K562 (cell line): ENCODE measurements around the gene LYSMD4. TPM values are rescaled to one million over a fixed set of nuclear protein-coding genes. Genes with fewer than 3 reads are reported as not detected.

Experiments
- ATAC-seq: fragments of 200-7000 bp; cut with Tn5 transposase; 3 replicates; pipeline ENCODE4 v1.9.1; 2020; ENCODE audit warnings: moderate library complexity
- BruUV-seq: library from RNA; stranded (reverse); fragments of 400-500 nt; replicated peaks from 2 replicates; lab custom pipeline; 2021; lab: Mats Ljungman, UMichigan
- CTCF ChIA-PET: fragments of 300-600 bp; formaldehyde crosslinking; extraction: SDS; loops from one replicate; lab custom pipeline; 2021; ENCODE audit warnings: low intra/inter-chr PET ratio; lab: Yijun Ruan, JAX
- POLR2A ChIA-PET: fragments of 300-600, 350-650 bp; sonication (Branson Sonifier 250); formaldehyde crosslinking; extraction: SDS; loops from one replicate; lab custom pipeline; 2021; ENCODE audit warnings: antibody characterized with exemption, inconsistent platforms; lab: Yijun Ruan, JAX
- DNase-seq, 4 experiments: peaks; one replicate each; pipeline versions ENCODE4 v3.0.0 to v3.0.0-alpha.2; 2011 to 2018; ENCODE audit warnings: low spot score in 3 of 4, mixed read lengths in 3 of 4; ENCODE audit errors: extremely low read depth in 1 of 4
- FAIRE-seq: peaks from 2 replicates; lab custom pipeline; 2011; peaks lifted over from hg19 to GRCh38; lab: Jason Lieb, UNC
- H2AFZ ChIP-seq: 2 replicates; pipeline ENCODE4 v1.6.0; 2011; ENCODE audit warnings: low read depth, low read length, control low read depth, inconsistent platforms
- H3K27ac ChIP-seq: fragments of 200-600 bp; 3 replicates; pipeline ENCODE4 v1.8.0; 2011; ENCODE audit warnings: low read depth, mild to moderate bottlenecking, control low read depth, inconsistent platforms, low read length, moderate library complexity, mixed read lengths; ENCODE audit errors: extremely low read depth
- H3K27me3 ChIP-seq, 2 experiments: fragments of 300-600 bp in 1 of 2; 2 replicates in 1 of 2; 3 replicates in 1 of 2; pipeline versions ENCODE4 v1.6.0 to v1.8.0; 2011; ENCODE audit warnings: inconsistent platforms in 2 of 2, low read length in 2 of 2, mild to moderate bottlenecking in 1 of 2, mixed read lengths in 1 of 2, moderate library complexity in 1 of 2; ENCODE audit not compliant: control insufficient read depth in 2 of 2, insufficient read depth in 2 of 2
- H3K36me3 ChIP-seq: fragments of 300-600 bp; 3 replicates; pipeline ENCODE4 v1.8.0; 2011; ENCODE audit warnings: mild to moderate bottlenecking, low read length, inconsistent platforms; ENCODE audit not compliant: control insufficient read depth, insufficient read depth
- H3K4me1 ChIP-seq, 2 experiments: fragments of 200-600 bp in 1 of 2; replicated peaks in 1 of 2; 2 replicates in 1 of 2; 3 replicates in 1 of 2; pipeline versions ENCODE4 v1.5.1 to v1.8.0; 2011; ENCODE audit warnings: inconsistent platforms in 2 of 2, low read length in 2 of 2, mild to moderate bottlenecking in 1 of 2, mixed read lengths in 1 of 2, moderate library complexity in 1 of 2; ENCODE audit not compliant: control insufficient read depth in 2 of 2, insufficient read depth in 2 of 2
- H3K4me2 ChIP-seq: 2 replicates; pipeline ENCODE4 v1.6.1; 2011; ENCODE audit warnings: low read length, control low read depth, inconsistent platforms, mixed read lengths; ENCODE audit not compliant: insufficient read depth
- H3K4me3 ChIP-seq: fragments of 200-600 bp; sonication (generic), shearing (Covaris generic); 2 replicates; pipeline ENCODE4 v1.5.1; 2016; ENCODE audit warnings: control low read depth, inconsistent platforms
- H3K79me2 ChIP-seq: fragments of 200-600 bp; 3 replicates; pipeline ENCODE4 v1.8.0; 2011; ENCODE audit warnings: low read length, inconsistent platforms; ENCODE audit not compliant: control insufficient read depth, insufficient read depth
- H3K9ac ChIP-seq, 2 experiments: 2 replicates each; pipeline versions ENCODE4 v1.6.0 to v1.6.1; 2011; ENCODE audit warnings: low read depth in 2 of 2, low read length in 2 of 2, control low read depth in 1 of 2, inconsistent platforms in 1 of 2, mild to moderate bottlenecking in 1 of 2, mixed read lengths in 1 of 2; ENCODE audit not compliant: insufficient read depth in 1 of 2
- H3K9me1 ChIP-seq: one replicate; pipeline ENCODE4 v1.6.0; 2011; ENCODE audit warnings: inconsistent platforms, mild to moderate bottlenecking, low read length, moderate library complexity; ENCODE audit not compliant: control insufficient read depth, insufficient read depth
- H3K9me3 ChIP-seq: replicated peaks from 2 replicates; pipeline ENCODE4 v1.5.1; 2011; ENCODE audit warnings: low read depth, low read length, inconsistent platforms; ENCODE audit not compliant: control insufficient read depth, insufficient read depth
- H4K20me1 ChIP-seq: replicated peaks from 2 replicates; pipeline ENCODE4 v1.6.1; 2011; ENCODE audit warnings: low read length, inconsistent platforms, mixed read lengths; ENCODE audit not compliant: control insufficient read depth, insufficient read depth
- CSDE1 ChIP-seq, 2 experiments: fragments of 450-650 bp; IDR thresholded peaks; 2 replicates each; pipeline ENCODE4 v1.6.1; 2016; ENCODE audit warnings: mild to moderate bottlenecking in 1 of 2
- GTF2F1 ChIP-seq: IDR thresholded peaks from 2 replicates; pipeline ENCODE4 v1.6.1; 2011; ENCODE audit warnings: low read depth, low read length, improper control_type of control experiment
- SREBF1 ChIP-seq: fragments of 150-350 bp; IDR thresholded peaks from 2 replicates; pipeline ENCODE4 v1.6.1; 2014; ENCODE audit warnings: antibody characterized with exemption, low read depth, low read length, borderline replicate concordance
- ZSCAN29 ChIP-seq: fragments of 450-650 bp; IDR thresholded peaks from 2 replicates; pipeline ENCODE4 v1.6.1; 2017
- WGBS: fragments of 100-300 bp; shearing (Covaris generic); methylation state at CpG from one replicate; pipeline ENCODE4 v1.1.6; 2016; ENCODE audit warnings: low coverage, mixed read lengths; ENCODE audit not compliant: insufficient coverage; ENCODE audit errors: missing lambda C conversion rate; 5-methylcytosine and 5-hydroxymethylcytosine counted together
- in situ Hi-C: fragments of 300-500 bp; cut with MboI; formaldehyde crosslinking; loops from 4 replicates; pipeline ENCODE4 v1.15.0; 2018; ENCODE audit warnings: inconsistent platforms, mixed read lengths
- intact Hi-C: fragments of 100-400 bp; cut with micrococcal nuclease; formaldehyde crosslinking; loops from 2 replicates; pipeline ENCODE4 v1.14.2; 2022
- polyA plus RNA-seq, 8 experiments: library from polyadenylated mRNA; depleted of rRNA in 4 of 8; stranded (reverse) in 5 of 8; unstranded in 3 of 8; fragments of >200 nt; fragmentation: Nextera tagmentation in 2 of 8; fragmentation: Illumina TruSeq in 1 of 8; extraction: Ambion mirVana in 2 of 8; extraction: Trizol in 1 of 8; gene quantifications; 2 replicates each; pipeline versions ENCODE4 v1.2.1 to v1.2.3, GENCODE V29; 2011 to 2014; ENCODE audit warnings: inconsistent platforms in 1 of 8, missing spikeins in 1 of 8
- total RNA-seq, 7 experiments: library from RNA; depleted of rRNA in 6 of 7; stranded (reverse); fragments of >200 nt in 6 of 7; fragmentation: Illumina TruSeq in 2 of 7; extraction: Trizol in 2 of 7; gene quantifications; 2 replicates each; pipeline versions ENCODE4 v1.2.1 to v1.2.3, GENCODE V29; 2011 to 2021; ENCODE audit warnings: low replicate concordance in 1 of 7
- TF ChIP-seq, protein P1 (sequence below), 3 experiments: IDR thresholded peaks in 2 of 3; conservative IDR thresholded peaks in 1 of 3; 2 replicates each; pipeline ENCODE4 v1.5.1; 2011 to 2012; ENCODE audit warnings: low read length in 3 of 3, mild to moderate bottlenecking in 3 of 3, control low read depth in 2 of 3, improper control_type of control experiment in 1 of 3, inconsistent platforms in 1 of 3, low read depth in 1 of 3, mixed read lengths in 1 of 3, moderate library complexity in 1 of 3; ENCODE audit not compliant: insufficient read depth in 2 of 3

LYSMD4 gene
- total and polyA plus RNA-seq, 9 of the 15 experiments (the other 6 are each of a cell fraction or from before 2014, with no cell fraction given) = 0.46 to 3.1 (median 2.0) TPM

DNA sequence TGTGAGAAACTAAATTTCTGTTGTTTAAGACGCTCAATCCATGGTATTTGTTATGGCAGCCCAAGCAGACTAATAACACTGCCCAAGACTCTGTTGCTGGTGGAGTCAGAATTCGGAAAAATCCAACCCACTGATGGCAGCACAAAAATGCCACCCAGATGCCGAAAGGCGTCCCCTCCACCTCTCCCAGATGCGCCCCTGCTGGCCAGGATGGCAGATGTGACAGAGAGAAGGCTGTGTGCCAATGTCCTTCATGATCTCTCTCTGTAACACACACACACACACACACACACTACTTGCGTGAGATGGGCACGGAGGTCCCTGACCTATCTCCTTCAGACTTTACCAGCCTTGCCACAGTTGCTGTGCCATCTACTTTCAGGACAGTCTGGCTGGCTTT is 10.9 kb upstream of the LYSMD4 start:
- peaks cover 7 to 26% of the 10 kb centered on the region in 2 experiments; a peak in 4 of 5 replicates for H3K27me3 ChIP-seq
- no peaks in the 10 kb centered on the region for H3K36me3 ChIP-seq
- no peaks in the 10 kb centered on the region for H3K4me1 ChIP-seq
- POLR2A ChIA-PET = no interaction called here
- no peak overlapping the region for H3K4me3 ChIP-seq
- H3K4me2 ChIP-seq = no peak overlapping the region
- no peak overlapping the region for H3K27ac ChIP-seq
- no peak overlapping the region for H2AFZ ChIP-seq
- H3K9me3 ChIP-seq = no peaks in the 10 kb centered on the region
- no peaks in the 10 kb centered on the region for H3K79me2 ChIP-seq
- FAIRE-seq (no peak), DNase-seq (no peak), ATAC-seq (no peak)
- H4K20me1 ChIP-seq = no peaks in the 10 kb centered on the region
- in situ Hi-C loops (loop anchor here (25.0 kb wide), 1 partner anchor 457 kb away; no protein-coding TSS in a partner anchor), intact Hi-C loops (no loop called here)
- CTCF ChIA-PET = no interaction called here
- no TSS peak for BruUV-seq
- no peaks in the 10 kb centered on the region for H3K9me1 ChIP-seq
- H3K9ac ChIP-seq = no peak overlapping the region
- WGBS = 0% methylated on average over 7 of the region's 7 CpGs
- TF ChIP-seq, protein P1, sequence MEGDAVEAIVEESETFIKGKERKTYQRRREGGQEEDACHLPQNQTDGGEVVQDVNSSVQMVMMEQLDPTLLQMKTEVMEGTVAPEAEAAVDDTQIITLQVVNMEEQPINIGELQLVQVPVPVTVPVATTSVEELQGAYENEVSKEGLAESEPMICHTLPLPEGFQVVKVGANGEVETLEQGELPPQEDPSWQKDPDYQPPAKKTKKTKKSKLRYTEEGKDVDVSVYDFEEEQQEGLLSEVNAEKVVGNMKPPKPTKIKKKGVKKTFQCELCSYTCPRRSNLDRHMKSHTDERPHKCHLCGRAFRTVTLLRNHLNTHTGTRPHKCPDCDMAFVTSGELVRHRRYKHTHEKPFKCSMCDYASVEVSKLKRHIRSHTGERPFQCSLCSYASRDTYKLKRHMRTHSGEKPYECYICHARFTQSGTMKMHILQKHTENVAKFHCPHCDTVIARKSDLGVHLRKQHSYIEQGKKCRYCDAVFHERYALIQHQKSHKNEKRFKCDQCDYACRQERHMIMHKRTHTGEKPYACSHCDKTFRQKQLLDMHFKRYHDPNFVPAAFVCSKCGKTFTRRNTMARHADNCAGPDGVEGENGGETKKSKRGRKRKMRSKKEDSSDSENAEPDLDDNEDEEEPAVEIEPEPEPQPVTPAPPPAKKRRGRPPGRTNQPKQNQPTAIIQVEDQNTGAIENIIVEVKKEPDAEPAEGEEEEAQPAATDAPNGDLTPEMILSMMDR (IDR thresholded peaks at IDR 0.05 in 2 of 3, conservative IDR thresholded peaks at IDR 0.05 in 1 of 3; ENCODE audit: insufficient read depth in 2 of 3, low read depth in 1 of 3, low read length in 3 of 3) = peak in 2 of 3 experiments; percentile 25 to 27; a peak in 1 of 6 replicates
- no peak for TF ChIP-seq CSDE1 (IDR thresholded peaks at IDR 0.05)

GRCh38 chr15:99741835-99742234 is 8.6 kb upstream of the LYSMD4 start:
- DNase-seq (no peak), ATAC-seq (no peak), FAIRE-seq (no peak)
- H3K9me3 ChIP-seq = no peaks in the 10 kb centered on the region
- peaks cover 4 to 18% of the 10 kb centered on the region in 2 experiments; a peak in 3 of 5 replicates for H3K27me3 ChIP-seq
- H4K20me1 ChIP-seq = no peaks in the 10 kb centered on the region
- intact Hi-C loops = no loop called here
- H3K4me1 ChIP-seq = peaks cover 0 to 5% of the 10 kb centered on the region in 2 experiments; a peak in 1 of 5 replicates
- no peak overlapping the region for H3K27ac ChIP-seq
- H3K79me2 ChIP-seq = no peaks in the 10 kb centered on the region
- in situ Hi-C loops = loop anchor here (25.0 kb wide), 1 partner anchor 455 kb away; no protein-coding TSS in a partner anchor
- WGBS = 9% methylated on average over 2 of the region's 2 CpGs
- CTCF ChIA-PET = no interaction called here
- POLR2A ChIA-PET = interaction anchor here (0.5 to 0.7 kb wide), 2 partner anchors 9 to 16 kb away, joined by 3 read pairs; partner anchors contain the start of gene LYSMD4
- H2AFZ ChIP-seq = no peak overlapping the region
- no peak overlapping the region for H3K4me2 ChIP-seq
- no peak overlapping the region for H3K9ac ChIP-seq
- no peaks in the 10 kb centered on the region for H3K36me3 ChIP-seq
- no peak for TF ChIP-seq GTF2F1
- no peak for TF ChIP-seq SREBF1
- TF ChIP-seq ZSCAN29 = no peak
- no peaks in the 10 kb centered on the region for H3K9me1 ChIP-seq
- no peak overlapping the region for H3K4me3 ChIP-seq
- no TSS peak for BruUV-seq
